Bronchial epithelial cell (primary cell): Measurements from ENCODE around the gene CALHM2. TPM values are rescaled to one million over a fixed set of nuclear protein-coding genes. Genes with fewer than 3 reads are reported as not detected.

Experiments used
- DNase-seq: peaks from one replicate; pipeline ENCODE4 v3.0.0-alpha.2; 2010; ENCODE audit warnings: low read depth
- FAIRE-seq: peaks from 2 replicates; lab custom pipeline; 2011; peaks lifted over from hg19 to GRCh38; lab: Jason Lieb, UNC
- H3K27me3 ChIP-seq: 2 replicates; pipeline ENCODE4 v1.5.1; 2011; ENCODE audit warnings: low read length; ENCODE audit not compliant: control insufficient read depth, insufficient read depth
- H3K36me3 ChIP-seq: 2 replicates; pipeline ENCODE4 v1.5.1; 2011; ENCODE audit warnings: low read length; ENCODE audit not compliant: control insufficient read depth, insufficient read depth
- H3K4me3 ChIP-seq: 2 replicates; pipeline ENCODE4 v1.5.1; 2011; ENCODE audit warnings: mild to moderate bottlenecking, low read depth, low read length, control low read depth
- CTCF ChIP-seq: IDR thresholded peaks from 2 replicates; pipeline ENCODE4 v1.5.1; 2011; ENCODE audit warnings: mild to moderate bottlenecking, moderate library complexity, low read length, control low read depth, inconsistent platforms; ENCODE audit not compliant: insufficient read depth, severe bottlenecking
- total RNA-seq: library from RNA; depleted of rRNA; stranded (reverse); fragments of >200 nt; gene quantifications from 2 replicates; pipeline ENCODE4 v1.2.1, GENCODE V29; 2014

Gene CALHM2
- total RNA-seq, 1 donor from 2014 or later, result 0.53 TPM

- no peak for TF ChIP-seq CTCF
- Histone ChIP-seq H3K27me3 (no peaks in the 10 kb centered on the region), H3K4me3 (no peak overlapping the region), H3K36me3 (peaks cover 46% of the 10 kb centered on the region)
- no peak for FAIRE-seq
- DNase-seq, result no peak
These were observed 10.1 kb downstream of the CALHM2 start for GRCh38 chr10:103442031-103442461.

DNA sequence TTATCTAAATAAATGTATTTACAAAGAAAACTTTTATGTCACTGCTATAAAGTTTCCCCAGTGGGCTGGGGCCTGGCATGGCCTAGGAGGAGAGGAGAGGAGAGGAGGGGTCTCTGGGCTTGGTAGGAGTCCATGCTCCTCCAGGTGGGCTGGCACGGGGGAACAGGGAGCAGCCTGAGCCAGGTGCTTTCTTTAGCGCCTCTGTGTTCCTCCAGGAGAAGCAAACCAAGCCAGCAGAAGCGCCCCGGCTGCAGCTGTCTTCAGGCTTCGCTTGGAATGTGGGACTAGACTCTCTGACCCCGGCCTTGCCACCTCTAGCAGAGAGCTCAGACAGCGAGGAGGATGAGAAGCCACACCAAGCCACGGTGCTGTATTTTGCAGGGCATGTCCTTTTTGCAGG lies 10.6 kb downstream of the CALHM2 start:
- FAIRE-seq, result no peak
- Histone ChIP-seq H3K36me3 (peaks cover 49% of the 10 kb centered on the region), H3K4me3 (no peak overlapping the region), H3K27me3 (no peaks in the 10 kb centered on the region)
- TF ChIP-seq CTCF, result no peak
- DNase-seq, result no peak

DNA sequence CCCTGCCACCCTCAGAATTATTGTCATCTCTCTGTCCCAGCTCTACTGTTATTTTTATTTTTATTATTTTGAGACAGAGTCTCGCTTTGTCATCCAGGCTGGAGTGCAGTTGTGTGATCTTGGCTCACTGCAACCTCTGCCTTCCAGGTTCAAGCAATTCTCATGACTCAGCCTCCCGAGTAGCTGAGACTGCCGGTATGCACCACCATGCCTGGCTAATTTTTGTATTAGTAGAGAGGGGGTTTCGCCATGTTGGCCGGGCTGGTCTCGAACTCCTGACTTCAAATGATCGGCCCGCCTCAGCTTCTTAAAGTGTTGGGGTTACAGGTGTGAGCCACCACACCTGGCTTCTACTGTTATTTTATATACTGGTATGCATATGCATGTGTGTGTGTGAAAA lies 11.0 kb downstream of the CALHM2 start:
- Histone ChIP-seq H3K4me3 (no peak overlapping the region), H3K27me3 (no peaks in the 10 kb centered on the region), H3K36me3 (peaks cover 50% of the 10 kb centered on the region)
- DNase-seq (no peak), FAIRE-seq (no peak)
- TF ChIP-seq CTCF, result no peak

DNA sequence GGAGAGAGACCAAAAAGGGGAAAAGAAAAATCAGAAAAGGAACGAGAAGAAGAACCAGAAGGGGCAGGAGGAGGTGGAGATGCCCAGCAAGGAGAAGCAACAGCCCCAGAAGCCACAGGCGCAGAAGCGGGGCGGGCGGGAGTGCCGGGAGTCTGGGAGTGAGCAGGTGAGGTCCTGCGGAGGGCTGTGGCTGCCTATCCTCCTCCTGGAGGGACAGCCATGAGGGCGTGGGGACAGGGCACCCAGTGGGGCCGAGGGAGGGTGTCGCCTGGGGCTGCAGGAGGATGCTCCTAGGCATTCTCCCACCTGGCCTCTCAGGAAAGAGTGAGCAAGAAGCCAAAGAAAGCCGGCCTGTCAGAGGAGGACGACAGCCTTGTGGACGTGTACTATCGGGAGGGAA lies 11.8 kb downstream of the CALHM2 start:
- H3K27me3 ChIP-seq, result no peaks in the 10 kb centered on the region
- no peak overlapping the region for H3K4me3 ChIP-seq
- FAIRE-seq, result no peak
- TF ChIP-seq CTCF, result no peak
- DNase-seq, result no peak
- H3K36me3 ChIP-seq, result peaks cover 51% of the 10 kb centered on the region

DNA sequence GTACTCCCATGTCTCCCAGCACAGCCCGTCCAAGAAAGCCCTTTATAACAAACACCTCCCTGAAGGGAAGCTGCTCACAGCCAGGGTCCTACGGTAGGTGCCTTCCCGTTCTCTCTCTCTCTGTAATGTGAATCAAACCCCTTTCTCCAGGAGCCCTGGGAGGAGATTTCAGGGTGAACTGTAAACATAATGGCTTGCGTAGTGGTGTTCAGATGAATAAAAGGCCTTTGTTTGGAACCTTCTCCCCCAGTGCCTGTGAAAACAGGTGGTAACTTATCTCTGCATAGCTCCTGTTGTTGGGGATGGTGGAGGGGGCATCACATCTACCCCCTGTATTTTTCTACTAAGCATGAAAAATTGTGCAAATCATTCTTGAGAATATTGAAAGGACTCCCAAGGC lies 12.4 kb downstream of the CALHM2 start:
- no peak for TF ChIP-seq CTCF
- no peak for FAIRE-seq

GRCh38 chr10:103433858-103434257 lies 18.3 kb downstream of the CALHM2 start:
- FAIRE-seq, result no peak
- Histone ChIP-seq H3K27me3 (no peaks in the 10 kb centered on the region), H3K36me3 (peaks cover 36% of the 10 kb centered on the region), H3K4me3 (no peak overlapping the region)
- no peak for TF ChIP-seq CTCF
- DNase-seq, result no peak

More for the DNA sequence above, 12.4 kb downstream of the CALHM2 start:
- DNase-seq, result no peak
- Histone ChIP-seq H3K4me3 (no peak overlapping the region), H3K27me3 (no peaks in the 10 kb centered on the region), H3K36me3 (peaks cover 45% of the 10 kb centered on the region)
